Hepatocyte (in vitro differentiated cells): ENCODE results near the gene BID. TPM values are rescaled to one million over a fixed set of nuclear protein-coding genes. Genes with fewer than 3 reads are reported as not detected.

Experiments used
- DNase-seq: peaks from one replicate; pipeline ENCODE4 v3.0.0-alpha.2; 2016; ENCODE audit warnings: low spot score
- H2AFZ ChIP-seq: fragments of 200-600 bp; sonication (generic); 2 replicates; pipeline ENCODE4 v1.6.0; 2016; ENCODE audit warnings: antibody characterized with exemption, mild to moderate bottlenecking
- H3K27ac ChIP-seq: fragments of 200-600 bp; sonication (generic); 2 replicates; pipeline ENCODE4 v1.5.1; 2016; ENCODE audit warnings: mild to moderate bottlenecking
- H3K27me3 ChIP-seq: fragments of 200-600 bp; sonication (generic); 2 replicates; pipeline ENCODE4 v1.6.1; 2016
- H3K36me3 ChIP-seq: fragments of 200-600 bp; sonication (generic); replicated peaks from 2 replicates; pipeline ENCODE4 v1.5.1; 2016; ENCODE audit warnings: low read depth; ENCODE audit not compliant: insufficient read depth
- H3K4me1 ChIP-seq: fragments of 200-600 bp; sonication (generic); 2 replicates; pipeline ENCODE4 v1.5.1; 2016; ENCODE audit warnings: mild to moderate bottlenecking, moderate library complexity; ENCODE audit not compliant: insufficient read depth
- H3K4me2 ChIP-seq: fragments of 200-600 bp; sonication (generic); 2 replicates; pipeline ENCODE4 v1.6.0; 2016
- H3K4me3 ChIP-seq: fragments of 200-600 bp; sonication (generic); 2 replicates; pipeline ENCODE4 v1.5.1; 2016; ENCODE audit warnings: mild to moderate bottlenecking
- H3K79me2 ChIP-seq: fragments of 200-600 bp; sonication (generic); 2 replicates; pipeline ENCODE4 v1.6.0; 2017; ENCODE audit warnings: mild to moderate bottlenecking
- H3K9me2 ChIP-seq: fragments of 200-600 bp; sonication (generic); replicated peaks from 2 replicates; pipeline ENCODE4 v1.6.0; 2017; ENCODE audit warnings: mild to moderate bottlenecking; ENCODE audit not compliant: insufficient read depth
- H3K9me3 ChIP-seq: fragments of 200-600 bp; sonication (generic); 2 replicates; pipeline ENCODE4 v1.5.1; 2016; ENCODE audit warnings: low read depth, mild to moderate bottlenecking
- H4K20me1 ChIP-seq: fragments of 200-600 bp; sonication (generic); 2 replicates; pipeline ENCODE4 v1.6.0; 2016; ENCODE audit warnings: mild to moderate bottlenecking; ENCODE audit not compliant: insufficient read depth, poor library complexity, severe bottlenecking
- EZH2 ChIP-seq: fragments of 200-600 bp; sonication (generic); IDR thresholded peaks from 2 replicates; pipeline ENCODE4 v1.6.1; 2016; ENCODE audit warnings: antibody characterized with exemption, mild to moderate bottlenecking, borderline replicate concordance
- EZH2phosphoT487 ChIP-seq: fragments of 200-600 bp; sonication (generic); IDR thresholded peaks from one replicate; pipeline ENCODE4 v1.6.1; 2018; ENCODE audit warnings: antibody characterized with exemption, mild to moderate bottlenecking, low read depth, moderate library complexity; ENCODE audit not compliant: unreplicated experiment, severe bottlenecking
- WGBS: methylation state at CpG from one replicate; pipeline ENCODE4 v1.1.6; 2016; ENCODE audit warnings: low lambda C conversion rate; ENCODE audit errors: missing lambda C conversion rate; 5-methylcytosine and 5-hydroxymethylcytosine counted together
- polyA plus RNA-seq: library from polyadenylated mRNA; unstranded; fragments of >200 nt; fragmentation: Nextera tagmentation; extraction: Ambion mirVana; gene quantifications from 2 replicates; pipeline ENCODE4 v1.2.1, GENCODE V29; 2016
- total RNA-seq: library from RNA; depleted of rRNA; stranded (reverse); fragments of >200 nt; gene quantifications from 2 replicates; pipeline ENCODE4 v1.2.3, GENCODE V29; 2014
- TF ChIP-seq, protein P1 (sequence below): fragments of 200-600 bp; sonication (generic); IDR thresholded peaks from 2 replicates; pipeline ENCODE4 v1.5.1; 2016; ENCODE audit warnings: antibody characterized with exemption, mild to moderate bottlenecking; ENCODE audit not compliant: poor library complexity

The BID gene
- total and polyA plus RNA-seq, 2 experiments from 2014 or later: 34.5 to 55.5 TPM

GRCh38 chr22:17787241-17787640 lies 13.0 kb upstream of the BID start:
- Histone ChIP-seq H3K4me2 (no peak overlapping the region), H3K27me3 (no peaks in the 10 kb centered on the region), H3K9me2 (no peaks in the 10 kb centered on the region)

GRCh38 chr22:17786435-17787161 lies 12.3 kb upstream of the BID start:
- Histone ChIP-seq H3K9me3 (no peaks in the 10 kb centered on the region), H3K79me2 (no peaks in the 10 kb centered on the region), H3K9me2 (no peaks in the 10 kb centered on the region), H3K4me3 (no peak overlapping the region), H4K20me1 (no peaks in the 10 kb centered on the region), H3K27ac (peak overlapping the region; percentile 74), H3K27me3 (no peaks in the 10 kb centered on the region), H3K4me2 (no peak overlapping the region), H3K4me1 (no peaks in the 10 kb centered on the region), H2AFZ (no peak overlapping the region), H3K36me3 (no peaks in the 10 kb centered on the region)
- no peak for TF ChIP-seq EZH2phosphoT487
- TF ChIP-seq, protein P1, sequence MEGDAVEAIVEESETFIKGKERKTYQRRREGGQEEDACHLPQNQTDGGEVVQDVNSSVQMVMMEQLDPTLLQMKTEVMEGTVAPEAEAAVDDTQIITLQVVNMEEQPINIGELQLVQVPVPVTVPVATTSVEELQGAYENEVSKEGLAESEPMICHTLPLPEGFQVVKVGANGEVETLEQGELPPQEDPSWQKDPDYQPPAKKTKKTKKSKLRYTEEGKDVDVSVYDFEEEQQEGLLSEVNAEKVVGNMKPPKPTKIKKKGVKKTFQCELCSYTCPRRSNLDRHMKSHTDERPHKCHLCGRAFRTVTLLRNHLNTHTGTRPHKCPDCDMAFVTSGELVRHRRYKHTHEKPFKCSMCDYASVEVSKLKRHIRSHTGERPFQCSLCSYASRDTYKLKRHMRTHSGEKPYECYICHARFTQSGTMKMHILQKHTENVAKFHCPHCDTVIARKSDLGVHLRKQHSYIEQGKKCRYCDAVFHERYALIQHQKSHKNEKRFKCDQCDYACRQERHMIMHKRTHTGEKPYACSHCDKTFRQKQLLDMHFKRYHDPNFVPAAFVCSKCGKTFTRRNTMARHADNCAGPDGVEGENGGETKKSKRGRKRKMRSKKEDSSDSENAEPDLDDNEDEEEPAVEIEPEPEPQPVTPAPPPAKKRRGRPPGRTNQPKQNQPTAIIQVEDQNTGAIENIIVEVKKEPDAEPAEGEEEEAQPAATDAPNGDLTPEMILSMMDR: no peak
- TF ChIP-seq EZH2: no peak
- 73% methylated on average over 18 of the region's 18 CpGs for WGBS
- DNase-seq: peak; percentile 68

More at GRCh38 chr22:17787241-17787640, 13.0 kb upstream of the BID start:
- Histone ChIP-seq H3K36me3 (no peaks in the 10 kb centered on the region), H3K9me3 (no peaks in the 10 kb centered on the region), H2AFZ (no peak overlapping the region), H3K27ac (peak overlapping the region; percentile 74), H4K20me1 (no peaks in the 10 kb centered on the region), H3K4me1 (no peaks in the 10 kb centered on the region), H3K4me3 (no peak overlapping the region), H3K79me2 (no peaks in the 10 kb centered on the region)
- TF ChIP-seq, protein P1: no peak
- no peak for DNase-seq
- WGBS: 89% methylated on average over 8 of the region's 8 CpGs

GRCh38 chr22:17785185-17786184 lies 11.2 kb upstream of the BID start:
- WGBS: 74% methylated on average over 37 of the region's 37 CpGs
- no peaks in the 10 kb centered on the region for H3K36me3 ChIP-seq
- DNase-seq: peak; percentile 54
- no peak for TF ChIP-seq EZH2
- TF ChIP-seq, protein P1: peak; percentile 36
- no peaks in the 10 kb centered on the region for H3K27me3 ChIP-seq
- H3K9me3 ChIP-seq: no peaks in the 10 kb centered on the region
- no peaks in the 10 kb centered on the region for H3K4me1 ChIP-seq
- H3K27ac ChIP-seq: no peak overlapping the region
- H3K4me3 ChIP-seq: no peak overlapping the region
- no peaks in the 10 kb centered on the region for H3K9me2 ChIP-seq
- H4K20me1 ChIP-seq: no peaks in the 10 kb centered on the region
- no peak overlapping the region for H3K4me2 ChIP-seq
- H3K79me2 ChIP-seq: no peaks in the 10 kb centered on the region
- no peak overlapping the region for H2AFZ ChIP-seq
